ENCODE measurements around the gene POLA2.

DNA sequence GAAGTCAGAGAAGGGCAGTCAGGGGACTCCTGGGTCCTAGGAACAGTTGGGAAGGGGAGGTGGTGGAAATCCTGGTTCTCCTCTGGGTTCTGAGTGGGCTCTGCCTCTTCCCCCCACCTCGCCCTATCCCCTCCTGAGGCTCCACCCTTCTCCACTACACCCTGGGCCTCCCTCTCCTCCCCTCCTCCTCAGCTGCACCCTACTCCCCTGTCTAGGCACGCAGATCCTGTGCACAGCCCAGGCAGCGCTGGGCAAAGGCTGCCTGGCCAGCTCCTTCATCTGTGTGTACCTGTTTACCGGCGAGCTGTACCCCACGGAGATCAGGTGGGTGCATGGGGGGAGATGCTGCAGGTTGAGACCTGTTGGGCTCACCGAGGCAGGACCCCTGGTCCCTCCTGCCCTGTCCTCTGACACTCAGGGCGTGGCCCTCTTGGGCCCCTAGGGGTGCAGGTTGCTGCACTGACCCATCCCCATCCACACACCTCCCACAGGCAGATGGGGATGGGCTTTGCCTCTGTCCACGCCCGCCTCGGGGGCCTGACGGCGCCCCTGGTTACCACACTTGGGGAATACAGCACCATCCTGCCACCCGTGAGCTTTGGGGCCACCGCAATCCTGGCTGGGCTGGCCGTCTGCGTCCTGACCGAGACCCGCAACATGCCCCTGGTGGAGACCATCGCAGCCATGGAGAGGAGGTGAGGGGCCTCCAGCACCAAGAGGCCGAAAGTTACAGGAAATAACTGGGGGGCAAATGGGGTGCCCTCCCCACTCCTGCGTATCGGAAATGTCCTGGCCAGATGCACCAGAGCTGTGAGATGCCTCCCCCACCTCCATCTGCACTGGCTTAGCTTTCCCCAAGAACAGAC lies 25.3 kb upstream of the POLA2 start:
- TF ChIP-seq CTCF (IDR thresholded peaks at IDR 0.05; ENCODE audit: low read depth, low read length, missing input control) (no peak), YY1 (IDR thresholded peaks at IDR 0.05) (no peak)
